Measurements from ENCODE around the gene GINS2.

The GINS2 gene

DNA sequence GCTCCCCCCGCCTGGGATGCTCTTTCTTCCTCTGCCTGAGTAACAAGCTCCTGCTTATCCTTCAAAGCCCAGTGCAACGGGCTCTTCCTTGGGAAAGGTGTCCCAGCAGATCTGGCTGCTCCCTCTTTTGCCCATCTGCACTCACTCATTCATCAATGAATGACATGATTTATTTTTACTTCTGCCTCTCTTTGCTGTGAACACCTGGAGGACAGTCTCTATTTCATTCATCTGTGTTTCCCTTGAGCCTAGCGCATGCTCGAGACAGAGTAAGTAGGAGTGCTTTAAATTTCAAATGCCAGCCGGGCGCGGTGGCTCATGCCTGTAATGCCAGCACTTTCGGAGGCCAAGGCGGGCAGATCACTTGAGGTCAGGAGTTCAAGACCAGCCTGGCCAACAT is 22.0 kb upstream of the GINS2 start:
- Histone ChIP-seq H3K27ac (ENCODE audit: low read depth, low read length, poor library complexity, severe bottlenecking) (no peak overlapping the region), H3K9ac (ENCODE audit: low read length) (no peak overlapping the region), H3K9me2 (ENCODE audit: low read depth, low read length) (no peaks in the 10 kb centered on the region), H3K4me1 (ENCODE audit: insufficient read depth, low read length, severe bottlenecking) (no peaks in the 10 kb centered on the region), H3K9me3 (ENCODE audit: low read length) (0 out of 2 replicates have a peak, but pooled peaks cover 4% of the 10 kb centered on the region), H4K20me1 (ENCODE audit: insufficient read depth, low read length) (no peaks in the 10 kb centered on the region), H3K36me3 (ENCODE audit: insufficient read depth, low read length) (peaks cover 5% of the 10 kb centered on the region; the same call in 1 of the 2 replicates), H2AFZ (ENCODE audit: low read length) (no peak overlapping the region), H3K27me3 (ENCODE audit: insufficient read depth, low read length) (peaks cover 17% of the 10 kb centered on the region; the same call in 1 of the 2 replicates), H3K79me2 (ENCODE audit: insufficient read depth, low read length) (no peaks in the 10 kb centered on the region), H3K4me2 (ENCODE audit: low read length) (no peak overlapping the region), H3F3A (ENCODE audit: insufficient read depth, low read length) (no peaks in the 10 kb centered on the region), H3K4me3 (ENCODE audit: low read depth, low read length, poor library complexity, severe bottlenecking) (no peak overlapping the region)
- no peak for TF ChIP-seq EZH2 (IDR thresholded peaks at IDR 0.05; ENCODE audit: borderline replicate concordance, low read length)
- TF ChIP-seq, protein P1, sequence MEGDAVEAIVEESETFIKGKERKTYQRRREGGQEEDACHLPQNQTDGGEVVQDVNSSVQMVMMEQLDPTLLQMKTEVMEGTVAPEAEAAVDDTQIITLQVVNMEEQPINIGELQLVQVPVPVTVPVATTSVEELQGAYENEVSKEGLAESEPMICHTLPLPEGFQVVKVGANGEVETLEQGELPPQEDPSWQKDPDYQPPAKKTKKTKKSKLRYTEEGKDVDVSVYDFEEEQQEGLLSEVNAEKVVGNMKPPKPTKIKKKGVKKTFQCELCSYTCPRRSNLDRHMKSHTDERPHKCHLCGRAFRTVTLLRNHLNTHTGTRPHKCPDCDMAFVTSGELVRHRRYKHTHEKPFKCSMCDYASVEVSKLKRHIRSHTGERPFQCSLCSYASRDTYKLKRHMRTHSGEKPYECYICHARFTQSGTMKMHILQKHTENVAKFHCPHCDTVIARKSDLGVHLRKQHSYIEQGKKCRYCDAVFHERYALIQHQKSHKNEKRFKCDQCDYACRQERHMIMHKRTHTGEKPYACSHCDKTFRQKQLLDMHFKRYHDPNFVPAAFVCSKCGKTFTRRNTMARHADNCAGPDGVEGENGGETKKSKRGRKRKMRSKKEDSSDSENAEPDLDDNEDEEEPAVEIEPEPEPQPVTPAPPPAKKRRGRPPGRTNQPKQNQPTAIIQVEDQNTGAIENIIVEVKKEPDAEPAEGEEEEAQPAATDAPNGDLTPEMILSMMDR (IDR thresholded peaks at IDR 0.05; ENCODE audit: low read length), result no peak

DNA sequence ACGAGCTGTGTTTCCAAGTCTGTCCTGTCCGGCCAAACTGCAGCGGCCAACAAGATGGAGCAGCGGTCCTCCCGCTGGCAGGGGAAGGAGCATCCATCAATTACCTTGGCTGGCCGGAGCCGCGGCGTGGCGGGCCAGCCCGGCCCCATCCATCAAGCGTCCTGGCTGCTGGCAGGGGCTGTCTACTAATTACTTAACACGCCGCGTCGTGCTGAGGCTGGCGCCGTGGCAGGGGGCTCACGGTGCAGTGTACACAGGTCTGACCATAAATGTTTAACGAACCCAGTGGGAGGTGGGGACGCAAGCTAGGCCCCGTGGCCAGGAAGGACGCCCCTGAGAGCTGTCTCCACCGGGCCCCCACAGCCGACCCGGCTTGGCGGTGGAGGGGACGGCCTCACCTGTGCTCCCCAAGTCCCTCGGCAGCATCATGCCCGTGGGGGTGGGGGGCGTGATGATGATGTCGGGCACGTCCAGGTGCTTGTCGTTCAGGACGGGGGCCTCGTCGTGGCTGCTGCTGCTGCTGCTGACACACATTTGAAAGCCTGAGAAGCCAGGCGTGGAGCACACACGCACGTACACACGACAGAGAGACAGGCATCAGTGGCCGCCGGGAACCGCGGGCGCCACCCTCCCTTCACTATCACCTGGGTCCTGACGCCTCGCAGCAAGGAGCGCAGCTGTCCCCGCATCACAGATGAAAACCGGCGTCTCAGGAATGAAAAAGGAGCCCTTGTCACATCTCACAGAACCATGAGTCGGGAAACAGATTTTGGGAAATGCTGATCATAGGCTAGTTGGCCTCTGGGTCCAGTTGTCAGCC is 21.2 kb upstream of the GINS2 start:
- no peak overlapping the region for H3K4me3 ChIP-seq (ENCODE audit: low read depth, low read length, poor library complexity, severe bottlenecking)
- peaks cover 5% of the 10 kb centered on the region; the same call in 1 of the 2 replicates for H3K36me3 ChIP-seq (ENCODE audit: insufficient read depth, low read length)
- H2AFZ ChIP-seq (ENCODE audit: low read length), result no peak overlapping the region
- H3F3A ChIP-seq (ENCODE audit: insufficient read depth, low read length), result no peaks in the 10 kb centered on the region
- H3K9ac ChIP-seq (ENCODE audit: low read length), result no peak overlapping the region
- H3K9me2 ChIP-seq (ENCODE audit: low read depth, low read length), result no peaks in the 10 kb centered on the region
- no peaks in the 10 kb centered on the region for H3K4me1 ChIP-seq (ENCODE audit: insufficient read depth, low read length, severe bottlenecking)
- H3K79me2 ChIP-seq (ENCODE audit: insufficient read depth, low read length), result no peaks in the 10 kb centered on the region
- no peak overlapping the region for H3K27ac ChIP-seq (ENCODE audit: low read depth, low read length, poor library complexity, severe bottlenecking)
- H3K9me3 ChIP-seq (ENCODE audit: low read length), result 0 out of 2 replicates have a peak, but pooled peaks cover 4% of the 10 kb centered on the region
- H4K20me1 ChIP-seq (ENCODE audit: insufficient read depth, low read length), result no peaks in the 10 kb centered on the region
- H3K4me2 ChIP-seq (ENCODE audit: low read length), result no peak overlapping the region
- TF ChIP-seq EZH2 (IDR thresholded peaks at IDR 0.05; ENCODE audit: borderline replicate concordance, low read length), result no peak
- TF ChIP-seq, protein P1 (IDR thresholded peaks at IDR 0.05; ENCODE audit: low read length), result no peak
- H3K27me3 ChIP-seq (ENCODE audit: insufficient read depth, low read length), result peaks cover 17% of the 10 kb centered on the region; the same call in 1 of the 2 replicates

DNA sequence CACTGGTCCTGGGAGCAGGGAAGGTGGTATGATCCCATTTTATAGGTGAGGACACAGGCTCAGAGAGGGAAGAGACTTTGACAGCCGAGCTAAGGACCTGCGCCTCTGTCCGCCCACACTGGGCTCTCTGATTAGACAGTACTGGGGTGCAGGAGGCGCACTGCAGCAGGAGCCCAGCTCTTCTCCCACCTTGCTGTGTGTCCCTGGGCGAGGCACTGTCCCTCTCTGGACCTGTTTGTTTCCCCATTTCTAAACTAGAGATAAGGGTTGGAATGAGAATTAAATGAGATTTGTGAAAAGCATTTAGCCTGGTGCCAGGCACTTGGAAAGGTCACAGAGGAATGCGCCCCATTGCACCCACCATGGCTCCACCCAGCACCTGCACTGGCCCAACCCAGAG is 19.6 kb upstream of the GINS2 start:
- no peaks in the 10 kb centered on the region for H3K79me2 ChIP-seq (ENCODE audit: insufficient read depth, low read length)
- no peak overlapping the region for H2AFZ ChIP-seq (ENCODE audit: low read length)
- no peak overlapping the region for H3K27ac ChIP-seq (ENCODE audit: low read depth, low read length, poor library complexity, severe bottlenecking)
- no peak overlapping the region for H3K4me2 ChIP-seq (ENCODE audit: low read length)
- no peak for TF ChIP-seq EZH2 (IDR thresholded peaks at IDR 0.05; ENCODE audit: borderline replicate concordance, low read length)
- TF ChIP-seq, protein P1 (IDR thresholded peaks at IDR 0.05; ENCODE audit: low read length), result no peak
- H3K36me3 ChIP-seq (ENCODE audit: insufficient read depth, low read length), result peaks cover 5% of the 10 kb centered on the region; the same call in 1 of the 2 replicates
- H3F3A ChIP-seq (ENCODE audit: insufficient read depth, low read length), result no peaks in the 10 kb centered on the region
- 0 out of 2 replicates have a peak, but pooled peaks cover 4% of the 10 kb centered on the region for H3K9me3 ChIP-seq (ENCODE audit: low read length)
- no peaks in the 10 kb centered on the region for H3K9me2 ChIP-seq (ENCODE audit: low read depth, low read length)
- H3K9ac ChIP-seq (ENCODE audit: low read length), result no peak overlapping the region
- no peak overlapping the region for H3K4me3 ChIP-seq (ENCODE audit: low read depth, low read length, poor library complexity, severe bottlenecking)
- no peaks in the 10 kb centered on the region for H4K20me1 ChIP-seq (ENCODE audit: insufficient read depth, low read length)
- no peaks in the 10 kb centered on the region for H3K4me1 ChIP-seq (ENCODE audit: insufficient read depth, low read length, severe bottlenecking)
- H3K27me3 ChIP-seq (ENCODE audit: insufficient read depth, low read length), result peaks cover 17% of the 10 kb centered on the region; the same call in 1 of the 2 replicates

Measured in OCI-LY1 (cell line).